Right ventricle myocardium inferior (tissue), 1 donor: ENCODE data around the gene EDNRB. TPM values are rescaled to one million over a fixed set of nuclear protein-coding genes. Genes with fewer than 3 reads are reported as not detected.

Experiments used
- ATAC-seq: fragments of 200-7000 bp; cut with Tn5 transposase; one replicate; pipeline ENCODE4 v1.9.1; 2020; ENCODE audit warnings: mild to moderate bottlenecking, moderate library complexity
- DNase-seq: peaks from one replicate; pipeline ENCODE4 v3.0.0; 2021; ENCODE audit errors: missing footprints
- intact Hi-C: fragments of 100-400 bp; cut with DNase I; formaldehyde crosslinking; loops from one replicate; pipeline ENCODE4 v1.11.0; 2022
- total RNA-seq: library from RNA; stranded (reverse); fragmentation: NEBNext Ultra II Directional; extraction: Animal tissue kit (Norgen Biotek cat#: 25700); gene quantifications from one replicate; pipeline ENCODE4 v1.2.1, GENCODE V29; 2021
- donor health status: DM: no; HTN: yes; CAD: no; lungs with severe emphysema.

EDNRB gene
- total RNA-seq, 1 donor from 2014 or later = 20.2 TPM

DNA sequence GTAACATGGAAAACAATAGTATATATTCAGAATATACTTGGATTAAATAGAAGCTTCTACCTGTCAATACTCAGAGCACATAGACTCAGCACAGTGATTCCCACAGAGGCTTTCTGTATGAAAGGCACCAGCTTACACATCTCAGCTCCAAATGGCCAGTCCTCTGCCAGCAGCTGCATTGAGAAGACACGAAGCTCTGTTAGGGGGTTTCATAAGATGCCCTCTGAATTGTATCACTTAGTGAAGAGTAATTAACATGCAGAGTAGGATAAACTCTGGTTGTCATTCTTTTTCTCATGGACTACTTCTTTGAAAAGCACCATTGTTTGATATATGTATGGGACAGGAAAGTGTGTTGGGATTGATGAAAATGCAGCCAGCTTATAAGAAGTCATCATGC lies 15.2 kb downstream of the EDNRB start:
- DNase-seq (no peak), ATAC-seq (no peak)
- intact Hi-C loops = no loop called here

DNA sequence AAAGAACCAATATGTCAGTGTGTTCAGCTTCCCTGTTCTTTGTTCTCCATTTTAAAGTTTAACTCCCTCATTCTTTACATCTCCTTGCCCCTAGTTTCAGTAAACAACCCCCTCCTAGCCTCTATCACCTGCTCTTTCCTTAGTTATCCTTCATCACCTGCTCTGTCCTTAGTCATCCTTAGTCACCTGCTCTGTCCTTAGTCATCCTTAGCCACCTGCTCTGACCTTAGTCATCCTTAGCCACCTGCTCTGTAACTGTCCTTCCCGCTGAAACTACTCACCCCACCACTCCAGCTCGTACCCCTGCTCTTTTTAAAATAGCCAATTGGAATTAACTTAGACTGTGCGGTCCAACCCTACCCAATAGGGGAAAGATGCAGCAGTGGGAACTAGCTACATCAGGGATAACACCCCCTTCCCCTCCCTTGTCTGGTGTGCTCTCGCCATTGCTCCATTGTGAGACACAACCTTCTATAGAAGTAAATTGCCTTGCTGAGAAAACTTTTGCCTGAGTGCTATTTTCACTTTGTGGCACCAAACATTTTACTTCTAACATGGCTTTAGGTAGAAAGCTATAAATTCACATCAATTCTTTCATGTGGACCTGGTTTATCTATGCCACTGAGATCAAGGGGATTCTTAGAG lies 16.2 kb downstream of the EDNRB start:
- no peak for ATAC-seq
- intact Hi-C loops = no loop called here

DNA sequence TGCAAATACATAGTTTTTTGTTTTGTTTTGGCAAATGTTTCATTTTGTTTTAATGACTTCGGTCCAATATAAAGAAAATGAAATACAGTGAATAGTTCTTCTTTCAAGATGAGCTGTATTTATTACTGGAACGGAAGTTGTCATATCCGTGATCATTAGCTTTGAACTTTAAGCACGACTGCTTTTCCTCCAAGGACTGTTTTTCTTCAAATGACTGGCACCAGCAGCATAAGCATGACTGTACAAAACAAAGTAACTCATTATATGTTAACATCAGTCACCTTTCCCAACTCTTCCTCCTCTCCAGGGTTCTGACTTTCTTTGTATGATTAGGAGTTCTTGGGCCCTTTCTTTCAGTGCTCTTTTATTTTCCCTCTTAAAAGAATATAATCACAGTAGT lies 20.5 kb downstream of the EDNRB start:
- intact Hi-C loops = loop anchor here (5.0 kb wide), 1 partner anchor 84 kb away; no protein-coding TSS in a partner anchor
- DNase-seq (no peak), ATAC-seq (no peak)

More for the DNA sequence above, 16.2 kb downstream of the EDNRB start:
- no peak for DNase-seq

DNA sequence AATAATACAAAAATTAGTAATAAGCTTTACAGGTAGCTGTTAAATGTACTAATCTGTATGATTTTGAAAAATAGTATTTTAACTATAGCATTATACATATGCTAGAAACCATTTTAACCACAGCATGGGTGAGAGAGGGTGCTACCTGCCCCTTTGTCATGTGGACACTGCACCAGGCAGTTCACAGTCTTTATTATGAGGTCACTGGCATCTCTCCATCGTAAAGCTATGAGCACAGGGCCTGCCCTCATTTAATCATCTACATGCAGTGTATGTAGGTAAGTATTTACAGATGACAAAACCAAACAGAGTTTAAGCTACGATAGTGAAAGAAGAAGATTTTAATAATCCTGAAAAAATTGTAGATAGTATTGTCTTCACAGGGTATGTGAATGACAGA lies 21.7 kb downstream of the EDNRB start:
- intact Hi-C loops = loop anchor here (5.0 kb wide), 1 partner anchor 85 kb away; no protein-coding TSS in a partner anchor
- DNase-seq (no peak), ATAC-seq (peak; percentile 39)

DNA sequence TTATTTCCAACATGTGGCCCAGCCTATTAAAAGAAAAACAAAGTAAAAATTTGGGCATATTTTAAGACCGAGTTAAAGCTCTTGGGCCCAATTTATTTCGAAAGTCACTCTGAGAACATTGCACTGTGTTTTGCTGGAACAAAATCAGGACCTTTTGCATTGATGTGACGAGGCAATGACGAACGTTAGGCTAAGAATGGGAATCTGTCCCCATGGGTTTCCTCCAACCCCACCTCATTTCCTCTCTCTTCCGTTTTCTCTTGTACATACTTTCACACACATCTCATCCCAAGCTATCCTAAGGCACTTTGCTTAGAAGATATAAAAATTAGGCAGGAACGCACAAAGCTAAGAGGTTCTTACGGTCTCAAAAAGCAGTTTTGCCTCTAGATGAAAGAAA lies 22.1 kb downstream of the EDNRB start:
- DNase-seq = no peak
- peak; percentile 95 for ATAC-seq
- intact Hi-C loops = loop anchor here (5.0 kb wide), 1 partner anchor 86 kb away; no protein-coding TSS in a partner anchor

DNA sequence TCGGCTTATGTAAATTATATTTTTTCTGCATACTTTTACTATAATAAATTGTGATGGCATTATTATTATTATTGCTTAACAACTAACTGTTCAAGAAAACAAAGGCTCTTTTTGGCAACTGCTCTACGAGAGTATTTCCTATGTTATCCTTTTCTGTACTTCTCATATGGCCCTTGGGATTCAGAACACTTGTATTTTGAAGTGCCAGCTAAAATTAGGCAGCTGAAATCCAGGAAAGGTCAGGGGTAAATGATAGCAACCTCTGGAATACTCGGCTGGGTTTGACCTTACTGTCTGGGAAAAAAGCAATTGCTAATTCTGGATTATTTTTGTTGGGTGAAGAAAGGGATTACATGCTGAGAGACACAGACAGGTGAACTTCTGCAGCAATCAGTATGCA lies 23.9 kb downstream of the EDNRB start:
- intact Hi-C loops = loop anchor here (5.0 kb wide), 1 partner anchor 88 kb away; no protein-coding TSS in a partner anchor
- no peak for DNase-seq
- ATAC-seq = peak; percentile 27

DNA sequence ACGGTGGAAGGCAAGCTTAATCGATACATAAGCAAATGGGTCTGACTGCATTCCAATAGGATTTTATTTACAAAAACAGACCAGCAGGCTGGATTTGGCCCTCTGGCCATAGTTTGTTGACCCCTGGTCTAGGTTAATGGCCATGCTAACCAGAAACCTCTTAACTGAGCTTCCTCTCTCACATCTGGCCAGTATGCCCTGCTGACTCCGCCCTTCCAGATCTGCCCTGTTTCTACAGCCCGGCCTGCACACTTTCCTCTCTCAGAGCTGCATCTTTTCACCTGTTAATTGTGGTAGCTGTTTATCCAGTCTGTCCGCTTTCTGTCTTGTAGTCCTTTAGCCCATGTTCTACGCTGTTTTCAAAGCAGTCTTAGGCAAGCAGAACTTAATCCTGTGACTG lies 25.6 kb downstream of the EDNRB start:
- intact Hi-C loops = no loop called here
- DNase-seq (no peak), ATAC-seq (no peak)

DNA sequence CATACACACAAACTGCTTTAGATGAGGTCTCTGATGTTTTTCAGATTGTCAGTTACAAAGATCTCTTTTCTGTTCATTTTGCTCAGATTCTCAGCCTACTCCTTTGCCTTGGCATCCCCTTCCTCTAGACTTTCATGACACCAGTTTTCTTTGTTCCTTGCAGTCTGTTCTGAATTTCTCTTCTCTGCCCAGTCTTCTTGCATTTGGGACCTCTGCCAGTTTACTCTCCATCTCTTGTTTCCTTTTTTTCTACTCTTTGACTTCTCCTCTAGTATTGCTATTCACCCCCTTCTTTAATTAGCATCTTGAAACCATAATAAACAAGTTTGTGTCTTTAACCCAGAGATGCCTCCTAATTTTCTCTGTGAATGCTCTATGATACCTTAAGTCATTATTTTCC lies 26.1 kb downstream of the EDNRB start:
- DNase-seq = no peak
- intact Hi-C loops = no loop called here
- ATAC-seq = no peak

DNA sequence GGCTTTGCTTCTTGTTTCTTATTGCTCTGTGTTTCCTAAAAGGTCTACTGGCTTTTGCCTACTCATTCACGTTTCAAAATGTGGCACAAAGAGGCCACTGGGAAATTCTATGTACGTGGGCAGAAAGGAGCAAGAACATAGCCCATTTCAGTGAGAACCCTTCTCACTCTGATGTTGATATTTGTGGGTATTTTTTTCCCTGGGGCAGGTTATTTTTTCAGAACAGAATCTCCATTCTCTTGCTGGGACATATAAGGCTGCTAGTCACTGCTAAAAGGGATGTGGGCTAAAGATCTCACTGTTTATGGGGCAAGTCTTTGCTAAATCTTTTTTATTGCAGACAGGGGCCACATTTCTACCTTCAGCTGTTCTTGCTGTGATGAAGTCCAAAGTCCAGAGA lies 27.1 kb downstream of the EDNRB start:
- DNase-seq = no peak

DNA sequence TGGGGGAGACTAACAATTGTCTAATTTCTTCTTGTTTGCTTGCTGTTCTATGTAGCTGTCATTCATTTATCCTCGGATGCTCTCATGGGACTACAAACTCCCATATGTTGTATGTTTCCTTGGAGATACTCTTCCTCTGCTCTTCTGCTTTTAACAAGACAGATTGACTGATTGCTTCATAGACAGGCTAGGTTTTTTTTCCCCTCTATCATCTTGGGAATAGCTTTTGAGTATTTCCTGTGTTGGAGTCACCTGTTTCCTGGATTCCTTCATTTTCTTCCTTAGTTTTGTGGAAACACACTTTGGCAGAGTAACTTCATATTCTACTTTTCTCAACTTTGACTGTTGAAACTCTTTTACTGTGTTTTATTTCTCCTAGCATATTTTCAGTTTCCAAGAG lies 27.6 kb downstream of the EDNRB start:
- DNase-seq = no peak
- no peak for ATAC-seq

More for the DNA sequence above, 27.1 kb downstream of the EDNRB start:
- intact Hi-C loops = no loop called here
- no peak for ATAC-seq

DNA sequence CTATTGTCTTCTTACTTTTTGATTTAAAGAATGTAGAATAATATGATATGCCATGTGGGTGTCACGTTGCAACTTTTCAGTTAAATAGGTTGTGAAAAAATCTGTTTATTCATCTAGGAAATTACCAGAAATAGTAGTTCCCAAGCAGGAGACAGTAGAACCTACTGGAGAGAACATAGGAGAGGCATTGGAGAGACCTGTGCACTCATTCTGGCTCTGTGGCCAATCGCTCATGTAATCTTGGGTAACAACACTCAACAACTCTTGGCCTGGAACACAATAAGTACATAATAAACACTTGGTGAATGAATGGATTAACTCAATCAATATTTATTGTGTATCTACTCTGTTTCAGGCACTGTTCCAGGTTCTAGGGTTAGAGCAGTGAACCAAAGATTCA lies 35.3 kb downstream of the EDNRB start:
- ATAC-seq = no peak
- DNase-seq = no peak
- intact Hi-C loops = no loop called here

More for the DNA sequence above, 27.6 kb downstream of the EDNRB start:
- intact Hi-C loops = no loop called here

DNA sequence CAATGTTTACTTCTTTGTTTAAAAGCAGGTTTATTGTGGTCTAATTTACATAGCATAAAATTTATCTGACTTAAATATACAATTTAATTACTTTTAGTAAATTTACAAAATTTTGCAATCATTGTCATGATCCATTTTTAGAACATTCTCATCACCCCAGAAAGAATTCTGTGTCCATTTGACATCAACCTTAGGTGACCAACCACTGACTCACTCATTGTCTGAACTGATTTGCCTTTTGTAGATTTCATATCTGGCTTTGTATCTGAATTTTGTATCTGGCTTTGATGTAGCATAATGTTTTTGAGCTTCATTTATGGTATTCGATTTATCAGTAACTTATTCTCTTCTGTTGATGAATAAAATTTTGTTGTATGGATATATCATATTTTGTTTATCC lies 40.4 kb downstream of the EDNRB start:
- ATAC-seq (no peak), DNase-seq (no peak)
- intact Hi-C loops = no loop called here

DNA sequence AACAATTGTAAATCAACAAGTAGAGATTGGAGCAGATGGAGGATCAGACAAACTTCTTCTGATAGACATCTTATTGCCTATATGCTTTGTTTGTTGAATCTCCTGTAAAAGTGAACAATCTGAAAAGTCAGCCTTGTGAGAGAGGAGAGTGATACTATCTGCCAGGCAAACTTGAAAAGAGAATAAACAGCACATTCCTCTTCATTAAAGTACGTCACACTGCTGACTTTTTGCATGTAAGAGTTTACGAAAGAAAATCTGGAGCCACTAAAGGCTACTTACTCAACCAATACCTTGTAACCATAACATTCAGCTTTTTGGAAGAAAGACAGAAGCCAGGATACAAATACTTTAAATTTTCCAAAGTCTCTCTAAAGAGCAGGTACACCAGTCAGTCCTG lies 42.5 kb downstream of the EDNRB start:
- intact Hi-C loops = no loop called here
- no peak for ATAC-seq
- DNase-seq = no peak

DNA sequence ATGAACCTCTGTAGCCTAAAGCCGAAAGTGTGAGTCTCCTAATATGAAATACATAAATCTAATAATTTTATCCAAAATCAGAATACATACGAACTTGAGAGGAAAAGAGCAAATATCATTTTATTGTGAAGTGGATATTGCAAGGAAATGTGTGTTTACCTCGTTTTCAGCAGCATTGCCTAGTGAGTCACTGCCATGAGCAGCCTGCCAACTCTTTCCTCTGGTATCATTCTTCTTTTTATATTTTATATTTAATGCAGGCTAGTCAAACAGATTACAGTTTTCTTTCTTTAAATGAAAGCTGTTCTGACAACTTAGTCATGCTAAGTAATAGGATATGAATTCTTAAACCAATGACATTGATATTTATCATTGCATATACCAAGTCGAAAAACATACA lies 44.2 kb downstream of the EDNRB start:
- ATAC-seq (no peak), DNase-seq (no peak)
- intact Hi-C loops = no loop called here

DNA sequence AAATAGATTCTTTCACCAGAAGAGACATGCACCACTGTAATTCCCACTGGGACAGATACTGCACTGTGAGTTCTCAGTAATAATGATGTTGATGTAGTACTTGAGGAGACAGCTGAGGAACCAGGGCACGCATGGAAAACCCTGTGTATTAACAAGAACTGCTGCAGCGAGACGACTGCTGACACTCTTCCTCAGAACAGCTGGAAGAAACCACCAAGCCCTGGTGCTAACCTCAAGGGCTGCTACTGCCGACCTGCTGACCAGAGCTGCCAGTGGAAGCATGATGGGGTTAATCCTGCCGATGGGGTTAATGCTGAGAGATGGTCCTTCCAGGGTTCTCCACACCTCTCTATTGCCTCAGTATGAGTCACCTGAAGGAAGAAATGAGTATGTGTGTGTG lies 45.6 kb downstream of the EDNRB start:
- intact Hi-C loops = no loop called here
- no peak for ATAC-seq
- DNase-seq = no peak

DNA sequence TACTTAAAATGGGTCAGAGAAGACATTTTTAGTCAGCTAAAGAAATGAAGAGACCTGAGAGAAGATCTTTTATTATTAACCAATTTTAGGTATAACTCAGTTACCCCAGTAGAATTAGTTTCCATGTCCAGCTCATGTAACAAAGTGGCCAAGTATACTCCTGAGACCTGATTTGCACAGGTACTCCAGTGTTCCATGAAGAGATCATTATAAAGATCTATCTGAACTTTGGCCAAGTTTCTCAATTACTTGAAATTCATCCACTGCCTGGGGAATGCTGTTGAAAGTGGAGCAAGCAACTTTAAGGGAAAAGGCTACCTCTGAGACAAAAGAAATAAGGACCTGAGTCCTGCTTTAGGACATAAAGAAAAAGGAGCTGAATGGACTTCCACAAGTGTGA lies 47.0 kb downstream of the EDNRB start:
- intact Hi-C loops = no loop called here
- ATAC-seq (no peak), DNase-seq (no peak)

DNA sequence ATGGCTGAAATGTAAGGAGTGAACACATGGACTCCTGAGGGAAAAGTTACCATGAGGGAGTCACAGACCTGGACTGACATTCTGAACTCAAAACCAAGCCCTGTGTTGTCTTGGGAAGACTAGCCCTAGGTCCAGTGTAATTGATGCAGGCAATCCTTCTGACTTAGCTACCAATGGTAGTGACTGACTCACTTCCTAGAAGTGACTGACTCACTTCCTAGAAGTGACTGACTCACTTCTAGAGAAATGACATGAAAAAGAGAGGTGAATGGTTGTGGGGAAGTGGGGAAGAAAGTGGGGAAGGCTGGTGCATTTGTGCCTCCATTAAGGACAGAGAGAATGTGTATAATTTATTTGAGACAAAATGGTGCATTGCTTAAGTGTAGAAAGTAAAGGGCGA lies 49.9 kb downstream of the EDNRB start:
- DNase-seq (no peak), ATAC-seq (no peak)
- intact Hi-C loops = no loop called here

DNA sequence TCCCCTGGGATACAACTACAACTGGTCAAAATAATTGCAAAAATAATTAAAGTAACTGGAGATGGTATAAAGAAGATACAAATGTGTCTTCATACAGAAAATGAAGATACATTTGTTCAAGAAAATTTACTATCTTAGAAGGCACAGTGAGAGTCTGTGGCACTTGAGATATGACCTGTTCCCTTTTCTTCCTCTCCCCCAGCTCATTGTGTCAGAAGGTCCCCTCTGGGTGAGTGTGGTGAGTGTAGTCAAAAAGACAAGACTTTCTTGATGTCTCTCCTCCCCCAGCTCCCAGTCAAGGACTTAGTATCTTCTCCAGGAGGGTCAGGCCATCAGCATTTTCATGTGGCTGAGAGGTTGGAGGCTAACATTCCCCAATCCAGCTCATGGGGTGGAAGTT lies 51.7 kb downstream of the EDNRB start:
- intact Hi-C loops = no loop called here
- DNase-seq = no peak

DNA sequence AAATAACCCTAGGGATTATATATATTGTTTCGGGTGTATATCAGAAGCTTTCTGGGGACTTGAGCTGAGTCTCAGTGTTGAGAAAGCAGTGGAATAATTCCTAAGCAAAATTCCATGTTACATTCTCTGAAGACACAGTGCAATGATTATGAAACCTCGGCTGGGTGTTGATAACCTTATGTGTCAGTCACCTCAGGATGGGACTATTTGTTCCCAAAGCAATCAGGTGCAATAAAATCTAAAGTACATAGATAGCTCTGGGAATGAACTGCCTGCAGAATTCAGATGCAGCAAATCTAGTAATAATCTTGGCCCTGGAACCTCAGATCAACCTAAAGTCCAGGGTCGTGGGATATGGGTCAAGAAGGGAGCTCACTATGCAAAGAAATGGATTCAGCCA lies 53.0 kb downstream of the EDNRB start:
- ATAC-seq = peak; percentile 55

More for the DNA sequence above, 51.7 kb downstream of the EDNRB start:
- no peak for ATAC-seq

DNA sequence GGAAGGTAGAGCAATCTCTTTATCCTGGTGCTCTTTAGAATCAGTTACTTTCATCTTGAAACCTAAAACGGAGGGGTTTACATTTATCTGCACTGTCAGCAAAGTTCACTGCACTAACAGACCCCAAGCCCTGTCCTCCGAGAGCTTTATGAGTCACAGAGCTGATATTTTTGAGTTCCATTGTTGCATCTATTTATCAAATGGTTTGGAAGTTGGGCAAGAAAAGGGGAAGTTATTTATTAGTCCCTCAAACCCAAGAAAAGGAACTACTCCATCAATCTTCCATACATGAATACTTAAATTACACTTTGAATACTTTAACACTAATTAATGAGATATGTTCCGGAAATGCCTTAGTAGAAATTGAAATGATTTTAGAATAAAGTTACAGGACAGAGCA lies 55.5 kb downstream of the EDNRB start:
- no peak for DNase-seq
- intact Hi-C loops = no loop called here
- no peak for ATAC-seq

More for the DNA sequence above, 53.0 kb downstream of the EDNRB start:
- intact Hi-C loops = no loop called here
- no peak for DNase-seq

DNA sequence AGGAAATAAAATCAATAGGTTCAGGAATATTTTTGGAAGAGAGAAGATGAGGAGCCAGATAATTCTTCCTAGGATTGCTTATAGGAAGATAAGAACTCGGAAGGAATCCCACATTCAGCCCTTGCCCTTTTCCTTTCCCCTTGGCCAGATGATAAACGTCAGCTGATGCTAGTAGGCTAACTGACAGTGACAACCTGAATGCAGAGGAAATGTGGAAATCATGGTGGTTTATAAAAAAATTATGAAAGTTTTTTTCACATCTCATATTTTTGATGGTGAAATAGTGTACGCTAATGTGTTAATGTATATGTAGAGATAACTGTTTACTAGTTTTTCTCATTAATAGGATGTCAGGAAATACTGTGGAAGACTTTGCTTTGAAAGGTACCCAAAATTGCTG lies 56.9 kb downstream of the EDNRB start:
- no peak for ATAC-seq
- DNase-seq = no peak
- intact Hi-C loops = no loop called here
